GM21381 (cell line): ENCODE measurements around the gene FCN1.

Experiments
- ATAC-seq: cut with Tn5 transposase; IDR thresholded peaks from one replicate; pipeline ENCODE4 v1.9.1; 2021; ENCODE audit warnings: mild to moderate bottlenecking, moderate library complexity; ENCODE audit not compliant: unreplicated experiment

Gene FCN1

DNA sequence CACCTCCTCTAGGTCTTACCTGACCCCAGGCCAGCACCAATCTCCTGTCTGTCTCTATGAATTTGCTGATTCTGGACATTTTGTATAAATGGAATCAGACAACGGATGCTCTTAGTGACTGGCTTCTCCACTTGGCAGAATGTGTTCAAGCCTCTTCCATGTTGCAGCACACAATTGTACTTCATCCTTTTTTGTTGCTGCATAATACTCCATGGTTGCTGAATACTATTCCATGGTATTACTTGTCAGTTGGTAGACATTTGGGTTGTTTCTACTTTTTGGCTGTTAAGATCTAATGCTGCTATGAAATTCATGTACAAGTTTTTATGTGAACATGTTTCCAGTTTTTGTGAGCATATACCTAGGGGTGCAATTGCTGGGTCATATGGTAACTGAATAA lies 34.3 kb upstream of the FCN1 start:
- no peak for ATAC-seq

DNA sequence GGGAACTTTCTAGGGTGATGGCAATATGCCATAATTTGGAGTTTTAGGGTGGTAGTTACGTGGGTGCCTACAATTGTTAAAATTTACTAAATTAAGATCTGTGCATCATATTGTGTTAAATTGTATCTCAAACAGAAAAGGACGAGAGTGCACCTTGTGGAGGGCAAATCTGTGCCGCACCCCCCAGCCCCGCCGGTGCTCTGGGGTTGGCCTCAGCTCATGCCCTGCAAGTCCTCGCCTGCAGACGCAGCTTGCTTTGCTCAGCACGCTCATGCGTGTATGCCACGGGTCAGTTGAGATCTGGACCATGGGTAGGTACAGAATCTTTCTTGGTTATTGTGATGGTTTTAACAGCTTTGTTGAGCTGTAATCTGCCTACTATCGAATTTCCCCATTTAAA lies 33.7 kb upstream of the FCN1 start:
- ATAC-seq, result no peak

GRCh38 chr9:134950386-134951210 lies 32.9 kb upstream of the FCN1 start:
- no peak for ATAC-seq

DNA sequence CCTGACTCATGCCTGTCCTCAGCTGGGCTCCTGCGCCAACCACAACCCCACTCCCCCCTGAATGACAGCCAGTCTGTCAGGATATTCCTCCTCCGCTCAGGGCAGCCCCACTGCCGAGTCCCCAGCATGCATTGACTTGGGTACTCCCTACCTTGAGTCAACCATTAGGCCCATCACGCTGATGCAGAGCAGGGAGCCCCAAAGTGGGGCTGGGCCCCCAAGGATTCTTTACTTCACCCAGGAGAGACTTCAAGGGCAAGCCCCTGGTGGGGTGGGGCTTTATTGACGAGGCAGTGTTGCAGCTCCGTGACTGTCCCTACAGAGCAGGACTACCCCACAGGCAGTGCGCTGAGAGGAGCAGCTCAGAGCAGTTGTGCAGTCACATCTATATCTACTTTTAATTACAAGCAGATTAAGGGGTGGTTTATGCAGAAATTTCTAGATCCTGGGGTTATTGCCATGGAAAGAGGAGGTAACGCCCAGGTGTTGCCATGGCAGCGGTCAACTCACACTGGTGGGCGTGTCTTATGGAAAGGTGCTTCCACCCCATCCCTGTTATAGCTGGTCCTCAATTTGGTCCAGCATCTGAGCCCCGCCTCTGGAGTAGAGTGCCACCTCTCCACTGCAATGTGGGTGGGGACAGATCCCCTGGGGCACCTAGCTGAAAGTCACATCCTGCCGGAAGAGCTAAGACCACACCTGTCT lies 32.1 kb upstream of the FCN1 start:
- ATAC-seq, result no peak

- no peak for ATAC-seq
Observed at GRCh38 chr9:134948149-134948548, 30.4 kb upstream of the FCN1 start.

DNA sequence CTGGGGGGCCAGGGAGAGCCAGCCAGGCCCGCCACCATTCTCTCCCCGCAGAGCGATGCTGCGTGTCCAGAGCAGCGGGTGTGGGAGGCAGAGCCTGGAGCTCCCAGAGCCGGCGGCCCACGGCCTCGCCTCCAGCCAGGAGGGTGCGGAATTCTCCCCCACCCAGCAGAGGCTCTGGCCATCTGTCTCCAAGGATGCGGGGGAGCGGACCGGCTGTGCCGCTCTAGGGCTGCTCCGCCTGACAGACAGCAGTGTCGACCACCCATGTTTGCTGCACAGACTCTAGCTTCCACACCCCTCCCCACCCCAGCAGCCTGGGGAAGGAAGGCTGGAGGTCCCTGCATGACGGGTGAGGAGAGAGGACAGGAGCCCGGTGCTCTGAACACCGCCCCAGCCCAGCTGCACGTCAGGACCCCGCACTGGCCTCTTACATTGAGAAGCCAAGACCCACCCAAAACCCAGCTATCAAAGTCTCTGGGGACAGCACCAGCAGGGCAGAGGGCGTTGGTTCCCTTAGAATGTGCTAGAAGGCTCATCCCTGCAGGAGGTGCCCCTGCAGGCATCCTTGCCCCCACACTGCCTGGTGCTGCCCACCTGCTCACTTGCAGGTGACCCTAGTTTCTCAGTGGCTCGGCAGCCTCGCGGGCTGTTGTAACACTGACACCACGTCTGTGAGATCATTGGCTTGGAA lies 29.7 kb upstream of the FCN1 start:
- no peak for ATAC-seq

DNA sequence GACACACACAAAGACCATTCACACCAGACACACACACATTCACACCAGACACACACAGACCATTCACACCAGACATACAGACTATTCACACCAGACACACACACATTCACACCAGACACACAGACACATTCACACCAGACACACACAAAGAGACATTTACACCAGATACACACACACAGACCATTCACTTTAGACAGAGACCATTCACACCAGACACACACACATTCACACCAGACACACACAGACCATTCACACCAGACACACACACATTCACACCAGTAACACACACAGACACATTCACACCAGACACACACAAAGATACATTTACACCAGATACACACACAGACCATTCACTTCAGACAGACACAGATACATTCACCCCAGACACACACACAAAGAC lies 29.0 kb upstream of the FCN1 start:
- no peak for ATAC-seq

GRCh38 chr9:134945509-134946275 lies 28.0 kb upstream of the FCN1 start:
- no peak for ATAC-seq

DNA sequence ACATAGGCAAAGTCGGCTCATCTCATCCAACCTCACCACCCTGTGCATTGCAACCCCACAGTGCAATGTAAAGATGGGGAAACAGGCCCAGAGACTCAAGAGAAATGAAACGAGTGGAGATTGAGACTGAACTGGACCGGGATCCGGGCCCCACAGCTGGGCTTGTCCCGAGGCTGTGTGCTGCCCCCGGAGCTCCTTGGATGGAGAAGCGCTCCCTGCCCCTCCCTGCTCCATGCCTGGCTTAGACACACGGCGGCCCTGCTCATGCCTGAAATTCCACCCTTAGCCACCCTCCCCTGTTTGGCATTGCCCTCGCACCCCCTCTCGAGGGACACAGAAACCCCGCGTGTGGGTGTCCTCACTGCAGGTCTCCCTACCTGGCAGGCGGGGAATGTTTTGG lies 27.2 kb upstream of the FCN1 start:
- no peak for ATAC-seq

DNA sequence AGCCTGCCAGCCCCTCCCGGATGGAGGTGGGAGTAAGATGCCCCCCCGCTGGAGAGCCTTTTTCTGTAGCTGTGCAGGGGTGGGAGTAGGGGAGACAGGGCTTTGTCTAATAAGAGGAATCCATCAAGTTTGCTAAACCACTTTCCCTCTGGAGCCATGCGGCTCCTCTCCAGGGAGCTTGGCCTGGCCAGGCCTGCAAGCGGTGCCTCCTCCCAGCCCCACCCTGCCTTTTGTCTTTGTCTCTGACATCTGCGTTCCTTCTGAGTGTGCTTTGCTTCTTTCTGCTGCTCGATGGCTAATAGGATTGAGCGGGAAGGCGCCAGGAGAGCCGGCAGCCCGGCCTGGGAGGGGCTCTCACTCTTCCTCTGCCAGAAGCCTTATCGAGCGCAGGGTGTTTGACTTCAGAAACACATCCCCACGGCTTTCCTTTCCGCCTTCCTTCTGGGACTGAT lies 26.7 kb upstream of the FCN1 start:
- ATAC-seq, result no peak

GRCh38 chr9:134943836-134944235 lies 26.1 kb upstream of the FCN1 start:
- no peak for ATAC-seq

GRCh38 chr9:134943411-134943810 lies 25.7 kb upstream of the FCN1 start:
- no peak for ATAC-seq

- ATAC-seq, result no peak
Observed at GRCh38 chr9:134942788-134943184, 25.1 kb upstream of the FCN1 start.

GRCh38 chr9:134942011-134942787 lies 24.5 kb upstream of the FCN1 start:
- ATAC-seq, result no peak

DNA sequence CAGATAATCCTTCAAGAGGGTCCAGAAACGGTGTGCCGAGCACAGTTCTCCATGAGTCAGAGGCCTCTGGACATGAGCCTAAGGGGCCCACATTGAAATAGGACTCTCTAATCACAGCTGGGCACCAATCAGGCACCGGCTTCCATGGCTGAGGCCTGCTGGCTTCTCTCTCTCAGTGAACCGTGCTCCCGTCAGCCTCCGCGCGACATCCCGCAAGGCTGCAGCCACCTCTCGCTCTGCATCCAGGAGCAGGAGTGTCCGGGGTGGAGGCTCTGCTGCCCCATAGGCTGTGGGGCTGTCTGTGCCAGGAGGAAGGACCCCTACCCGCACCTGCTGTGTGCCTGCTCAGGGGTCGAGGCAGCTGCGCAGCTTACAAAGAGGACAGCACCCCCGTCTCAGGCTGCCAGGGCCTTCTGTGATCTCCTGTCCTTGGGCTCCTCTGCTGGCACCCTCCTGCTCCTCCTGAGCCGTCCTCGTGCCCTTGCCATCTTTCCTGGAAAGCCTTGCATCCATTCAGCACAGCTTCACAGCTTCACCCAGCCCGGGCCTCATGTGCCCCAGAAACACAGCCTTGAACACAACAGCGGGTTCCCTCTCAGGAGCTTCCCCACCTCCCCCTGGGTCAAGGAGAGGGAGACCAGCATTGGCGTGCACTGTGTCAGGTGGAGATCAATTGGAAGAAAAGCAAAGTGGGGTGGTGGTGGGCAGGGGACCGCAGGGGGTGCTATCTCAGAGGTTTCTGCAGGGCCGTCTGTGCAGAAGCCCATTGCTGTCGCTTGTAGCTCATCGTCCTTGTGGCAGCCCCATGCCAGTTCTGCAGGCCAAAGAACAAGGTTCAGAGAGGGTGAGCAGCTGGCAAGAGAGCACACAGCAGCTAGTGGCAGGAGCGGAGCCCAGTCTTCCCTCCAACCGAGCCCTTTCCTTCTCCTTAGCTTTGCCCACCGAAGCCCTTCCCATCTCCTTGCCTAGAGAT lies 22.8 kb upstream of the FCN1 start:
- ATAC-seq, result no peak

DNA sequence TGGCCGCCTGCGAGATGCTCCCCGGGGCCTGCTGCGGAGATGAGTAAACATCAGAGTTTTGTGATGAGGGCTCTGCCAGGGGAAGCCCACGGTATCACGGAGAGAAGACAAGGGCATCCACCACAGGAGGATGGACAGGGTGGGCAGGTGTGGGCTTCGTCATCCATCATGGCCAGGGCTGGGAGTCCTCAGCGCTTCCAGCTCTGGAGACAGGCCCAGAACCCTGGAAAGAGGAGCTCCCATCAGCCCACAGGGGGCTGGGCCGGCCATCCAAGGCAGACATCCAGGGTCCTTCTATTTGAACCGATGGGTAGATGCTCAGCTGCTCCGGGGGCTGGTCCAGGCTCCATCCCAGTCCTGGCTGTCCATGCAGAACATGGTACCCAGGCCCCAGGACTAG lies 22.1 kb upstream of the FCN1 start:
- no peak for ATAC-seq

GRCh38 chr9:134939080-134939733 lies 21.5 kb upstream of the FCN1 start:
- no peak for ATAC-seq

DNA sequence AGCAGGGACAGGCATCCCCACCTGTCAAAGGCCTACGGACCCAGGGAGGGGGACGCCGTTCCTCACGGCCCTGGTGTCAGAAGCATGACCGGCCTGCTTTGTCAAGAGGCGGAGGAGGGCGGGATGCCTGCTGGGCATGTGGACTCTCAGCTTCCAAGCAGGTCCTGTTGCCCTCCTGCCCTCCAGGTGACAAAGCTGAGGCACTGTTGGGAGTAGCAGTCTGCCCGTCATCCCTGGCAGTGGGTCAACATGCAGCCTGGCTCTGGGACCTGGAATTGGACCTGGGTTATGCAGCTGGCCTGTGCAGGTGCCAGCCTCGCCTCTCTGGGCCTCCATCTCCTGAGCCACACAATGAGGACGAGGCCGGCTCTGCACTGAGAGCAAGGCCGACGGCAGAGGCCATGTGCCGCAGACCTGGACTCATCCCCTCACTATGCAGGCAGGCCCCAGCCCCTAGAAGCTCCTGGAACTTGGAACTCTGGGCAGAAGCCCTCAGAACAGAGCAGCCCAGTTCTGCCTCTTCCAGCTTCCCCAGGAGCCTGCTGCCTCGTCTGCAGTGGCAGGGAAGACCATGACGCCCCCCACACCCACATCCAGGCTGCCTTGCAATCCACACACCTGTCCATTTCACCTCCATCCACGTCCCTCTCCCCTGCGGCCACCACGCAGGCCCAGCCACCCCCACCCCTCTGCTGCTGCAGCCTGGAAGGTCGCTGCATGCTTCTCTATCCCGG lies 20.8 kb upstream of the FCN1 start:
- no peak for ATAC-seq
